ENCODE results near the gene ESYT3.
"Not testable (repeated sequence)": the region's sequence is repeated elsewhere in the genome, so short reads cannot be mapped to it uniquely, and the experiment has no call there.

The ESYT3 gene

GRCh38 chr3:138479438-138479863 is 45.0 kb downstream of the ESYT3 start:
- no peak overlapping the region for H3K4me3 ChIP-seq (replicated peaks; ENCODE audit: insufficient read depth, low read length)
- peak in 1 of 2 experiments; percentile 36 for DNase-seq (ENCODE audit: low read depth in 1 of 2, low spot score in 1 of 2)
- H3K27ac ChIP-seq (replicated peaks), result no peak overlapping the region
- TF ChIP-seq, protein P1, sequence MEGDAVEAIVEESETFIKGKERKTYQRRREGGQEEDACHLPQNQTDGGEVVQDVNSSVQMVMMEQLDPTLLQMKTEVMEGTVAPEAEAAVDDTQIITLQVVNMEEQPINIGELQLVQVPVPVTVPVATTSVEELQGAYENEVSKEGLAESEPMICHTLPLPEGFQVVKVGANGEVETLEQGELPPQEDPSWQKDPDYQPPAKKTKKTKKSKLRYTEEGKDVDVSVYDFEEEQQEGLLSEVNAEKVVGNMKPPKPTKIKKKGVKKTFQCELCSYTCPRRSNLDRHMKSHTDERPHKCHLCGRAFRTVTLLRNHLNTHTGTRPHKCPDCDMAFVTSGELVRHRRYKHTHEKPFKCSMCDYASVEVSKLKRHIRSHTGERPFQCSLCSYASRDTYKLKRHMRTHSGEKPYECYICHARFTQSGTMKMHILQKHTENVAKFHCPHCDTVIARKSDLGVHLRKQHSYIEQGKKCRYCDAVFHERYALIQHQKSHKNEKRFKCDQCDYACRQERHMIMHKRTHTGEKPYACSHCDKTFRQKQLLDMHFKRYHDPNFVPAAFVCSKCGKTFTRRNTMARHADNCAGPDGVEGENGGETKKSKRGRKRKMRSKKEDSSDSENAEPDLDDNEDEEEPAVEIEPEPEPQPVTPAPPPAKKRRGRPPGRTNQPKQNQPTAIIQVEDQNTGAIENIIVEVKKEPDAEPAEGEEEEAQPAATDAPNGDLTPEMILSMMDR (IDR thresholded peaks at IDR 0.05; ENCODE audit: insufficient read depth, low read length), result peak; percentile 96
- TF ChIP-seq GABPA (IDR thresholded peaks at IDR 0.05; ENCODE audit: low read depth), result no peak
- peaks cover 5% of the 10 kb centered on the region for H3K27me3 ChIP-seq (ENCODE audit: insufficient read depth, poor library complexity, severe bottlenecking)

- H3K27me3 ChIP-seq (ENCODE audit: insufficient read depth, poor library complexity, severe bottlenecking); DNase-seq (ENCODE audit: low read depth in 1 of 2, low spot score in 1 of 2); H3K27ac ChIP-seq (replicated peaks); H3K4me3 ChIP-seq (replicated peaks; ENCODE audit: insufficient read depth, low read length): not testable (repeated sequence)
Measured at GRCh38 chr3:138484672-138485071, 50.3 kb downstream of the ESYT3 start.

GRCh38 chr3:138486580-138486979 is 52.2 kb downstream of the ESYT3 start:
- H3K27me3 ChIP-seq (ENCODE audit: insufficient read depth, poor library complexity, severe bottlenecking); H3K27ac ChIP-seq (replicated peaks); H3K4me3 ChIP-seq (replicated peaks; ENCODE audit: insufficient read depth, low read length); DNase-seq (ENCODE audit: low read depth in 1 of 2, low spot score in 1 of 2): not testable (repeated sequence)

- H3K27me3 ChIP-seq (ENCODE audit: insufficient read depth, poor library complexity, severe bottlenecking), result peaks cover 4% of the 10 kb centered on the region
- no peak overlapping the region for H3K27ac ChIP-seq (replicated peaks)
- DNase-seq (ENCODE audit: low read depth in 1 of 2, low spot score in 1 of 2), result no peak
- no peak overlapping the region for H3K4me3 ChIP-seq (replicated peaks; ENCODE audit: insufficient read depth, low read length)
- TF ChIP-seq, protein P1 (IDR thresholded peaks at IDR 0.05; ENCODE audit: insufficient read depth, low read length), result no peak
- TF ChIP-seq, protein P2, sequence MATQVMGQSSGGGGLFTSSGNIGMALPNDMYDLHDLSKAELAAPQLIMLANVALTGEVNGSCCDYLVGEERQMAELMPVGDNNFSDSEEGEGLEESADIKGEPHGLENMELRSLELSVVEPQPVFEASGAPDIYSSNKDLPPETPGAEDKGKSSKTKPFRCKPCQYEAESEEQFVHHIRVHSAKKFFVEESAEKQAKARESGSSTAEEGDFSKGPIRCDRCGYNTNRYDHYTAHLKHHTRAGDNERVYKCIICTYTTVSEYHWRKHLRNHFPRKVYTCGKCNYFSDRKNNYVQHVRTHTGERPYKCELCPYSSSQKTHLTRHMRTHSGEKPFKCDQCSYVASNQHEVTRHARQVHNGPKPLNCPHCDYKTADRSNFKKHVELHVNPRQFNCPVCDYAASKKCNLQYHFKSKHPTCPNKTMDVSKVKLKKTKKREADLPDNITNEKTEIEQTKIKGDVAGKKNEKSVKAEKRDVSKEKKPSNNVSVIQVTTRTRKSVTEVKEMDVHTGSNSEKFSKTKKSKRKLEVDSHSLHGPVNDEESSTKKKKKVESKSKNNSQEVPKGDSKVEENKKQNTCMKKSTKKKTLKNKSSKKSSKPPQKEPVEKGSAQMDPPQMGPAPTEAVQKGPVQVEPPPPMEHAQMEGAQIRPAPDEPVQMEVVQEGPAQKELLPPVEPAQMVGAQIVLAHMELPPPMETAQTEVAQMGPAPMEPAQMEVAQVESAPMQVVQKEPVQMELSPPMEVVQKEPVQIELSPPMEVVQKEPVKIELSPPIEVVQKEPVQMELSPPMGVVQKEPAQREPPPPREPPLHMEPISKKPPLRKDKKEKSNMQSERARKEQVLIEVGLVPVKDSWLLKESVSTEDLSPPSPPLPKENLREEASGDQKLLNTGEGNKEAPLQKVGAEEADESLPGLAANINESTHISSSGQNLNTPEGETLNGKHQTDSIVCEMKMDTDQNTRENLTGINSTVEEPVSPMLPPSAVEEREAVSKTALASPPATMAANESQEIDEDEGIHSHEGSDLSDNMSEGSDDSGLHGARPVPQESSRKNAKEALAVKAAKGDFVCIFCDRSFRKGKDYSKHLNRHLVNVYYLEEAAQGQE (IDR thresholded peaks at IDR 0.05; ENCODE audit: insufficient replicate concordance, low read depth), result no peak
- TF ChIP-seq POLR2AphosphoS5 (IDR thresholded peaks at IDR 0.05; ENCODE audit: low read depth) (no peak), GABPA (IDR thresholded peaks at IDR 0.05; ENCODE audit: low read depth) (no peak), SPI1 (IDR thresholded peaks at IDR 0.05; ENCODE audit: borderline replicate concordance, low read depth) (no peak)
Measured at GRCh38 chr3:138491971-138492370, 57.6 kb downstream of the ESYT3 start.

GRCh38 chr3:138492980-138493675 is 58.7 kb downstream of the ESYT3 start:
- TF ChIP-seq POLR2AphosphoS5 (IDR thresholded peaks at IDR 0.05; ENCODE audit: low read depth) (no peak), GABPA (IDR thresholded peaks at IDR 0.05; ENCODE audit: low read depth) (no peak), SPI1 (IDR thresholded peaks at IDR 0.05; ENCODE audit: borderline replicate concordance, low read depth) (no peak)
- TF ChIP-seq, protein P2 (IDR thresholded peaks at IDR 0.05; ENCODE audit: insufficient replicate concordance, low read depth), result no peak
- TF ChIP-seq, protein P1 (IDR thresholded peaks at IDR 0.05; ENCODE audit: insufficient read depth, low read length), result no peak
- H3K27ac ChIP-seq (replicated peaks), result no peak overlapping the region
- DNase-seq (ENCODE audit: low read depth in 1 of 2, low spot score in 1 of 2), result no peak
- peaks cover 4% of the 10 kb centered on the region for H3K27me3 ChIP-seq (ENCODE audit: insufficient read depth, poor library complexity, severe bottlenecking)
- no peak overlapping the region for H3K4me3 ChIP-seq (replicated peaks; ENCODE audit: insufficient read depth, low read length)

Data from HL-60 (cell line).